Measurements from ENCODE around the gene MBD3L2B.

The MBD3L2B gene

DNA sequence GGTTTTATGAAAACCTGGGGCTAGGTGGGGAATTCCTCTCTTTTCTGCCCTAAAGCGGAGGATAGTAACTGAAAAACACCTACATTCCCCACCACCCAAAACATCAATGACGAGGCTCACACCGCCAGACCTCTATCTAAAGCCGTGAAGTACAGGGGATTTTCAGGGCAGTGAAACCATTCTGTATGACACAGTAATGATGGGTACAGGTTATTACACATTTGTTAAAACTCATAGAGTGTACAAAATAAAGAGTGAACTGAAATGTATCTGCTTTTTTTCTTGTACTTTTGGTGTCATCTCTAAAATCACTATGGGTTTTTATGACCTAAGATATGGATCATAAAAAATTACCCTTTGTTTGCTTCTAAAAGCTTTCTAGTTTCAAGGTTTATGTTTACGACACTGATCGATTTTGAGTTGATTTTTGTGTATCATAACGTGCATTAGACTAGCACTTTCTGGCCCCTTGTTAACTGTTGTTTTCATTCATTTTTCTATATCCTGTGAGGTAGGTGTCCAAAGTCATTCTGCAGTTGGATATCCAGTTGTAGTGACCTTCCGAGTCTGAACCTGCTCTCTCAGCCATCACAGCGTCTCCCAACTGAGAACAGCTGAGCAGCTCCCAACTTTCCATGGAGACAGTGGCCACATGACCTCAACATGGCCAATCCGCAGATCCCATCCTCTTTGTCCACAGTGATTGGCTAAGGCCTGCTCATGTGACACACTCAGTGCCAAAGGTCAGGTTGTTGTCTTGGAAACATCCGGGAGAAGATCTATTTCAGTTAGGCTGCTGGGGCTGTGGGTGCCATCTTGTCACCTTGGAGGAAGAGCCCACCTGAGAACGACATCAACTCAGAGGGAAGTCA lies 10.3 kb downstream of the MBD3L2B start:
- peak; percentile 18 for DNase-seq (ENCODE audit: low read depth)

DNA sequence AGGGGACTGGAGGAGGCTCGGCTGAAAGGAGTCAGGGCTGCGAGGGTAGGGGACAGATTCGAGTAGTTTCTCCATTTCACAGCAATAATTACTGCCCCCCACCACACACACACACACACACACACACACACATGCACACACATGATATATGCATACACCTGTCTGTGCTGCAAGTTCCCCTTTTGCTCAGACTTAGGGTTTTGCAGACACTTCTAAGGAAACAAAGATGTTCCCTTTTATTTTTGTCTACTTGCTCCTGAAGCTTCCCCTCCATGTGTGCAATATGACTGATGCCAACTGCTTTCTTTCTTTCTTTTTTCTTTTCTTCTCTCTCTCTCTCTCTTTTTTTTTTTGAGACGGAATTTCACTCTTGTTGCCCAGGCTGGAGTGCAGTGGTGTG lies 13.4 kb downstream of the MBD3L2B start:
- no peak for DNase-seq (ENCODE audit: low read depth)

DNA sequence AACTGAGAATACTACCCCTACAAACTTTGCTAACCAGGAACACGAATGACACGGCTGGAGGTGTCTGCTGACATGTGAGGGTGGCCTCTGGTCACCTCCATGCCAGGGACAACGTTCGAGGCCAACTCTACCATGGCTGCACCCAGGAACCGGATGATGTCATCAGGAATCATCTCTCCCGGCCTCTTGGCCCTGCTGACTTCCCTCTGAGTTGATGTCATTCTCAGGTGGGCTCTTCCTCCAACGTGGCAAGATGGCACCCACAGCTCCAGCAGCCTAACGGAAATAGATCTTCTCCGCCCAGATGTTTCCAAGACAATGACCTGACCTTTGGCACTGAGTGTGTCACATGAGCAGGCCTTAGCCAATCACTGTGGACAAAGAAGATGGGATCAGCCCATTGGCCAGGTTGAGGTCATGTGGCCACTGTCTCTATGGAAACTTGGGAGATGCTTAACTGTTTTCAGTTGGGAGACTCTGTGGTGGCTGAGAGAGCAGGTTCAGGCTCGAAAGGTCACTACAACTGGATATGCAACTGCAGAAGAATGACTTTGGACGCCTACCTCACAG lies 15.0 kb downstream of the MBD3L2B start:
- no peak for DNase-seq (ENCODE audit: low read depth)

DNA sequence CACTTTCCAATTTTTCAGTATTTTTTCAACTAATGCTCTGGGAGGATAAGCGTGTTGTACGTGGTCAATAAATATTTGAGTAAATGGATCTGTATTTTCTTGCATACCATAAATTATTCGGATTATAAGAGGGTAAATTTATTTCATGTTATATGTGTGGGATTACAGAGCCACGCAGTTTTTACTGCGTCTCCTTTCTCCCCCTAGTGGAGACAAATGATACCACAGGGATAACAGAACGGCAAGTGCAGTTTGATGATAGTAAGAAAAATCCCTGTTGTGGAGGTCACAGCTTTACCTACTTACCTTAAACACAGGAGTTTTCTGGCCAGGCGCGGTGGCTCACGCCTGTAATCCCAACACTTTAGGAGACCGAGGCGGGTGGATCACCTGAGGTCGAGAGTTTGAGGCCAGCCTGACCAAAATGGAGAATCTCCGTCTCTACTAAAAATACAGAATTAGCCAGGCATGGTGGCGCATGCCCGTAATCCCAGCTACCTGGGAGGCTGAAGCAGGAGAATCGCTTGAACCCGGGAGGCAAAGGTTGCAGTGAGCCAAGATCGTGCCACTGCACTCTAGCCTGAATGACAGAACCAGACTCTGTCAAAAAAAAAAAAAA lies 16.8 kb downstream of the MBD3L2B start:
- DNase-seq (ENCODE audit: low read depth): no peak

DNA sequence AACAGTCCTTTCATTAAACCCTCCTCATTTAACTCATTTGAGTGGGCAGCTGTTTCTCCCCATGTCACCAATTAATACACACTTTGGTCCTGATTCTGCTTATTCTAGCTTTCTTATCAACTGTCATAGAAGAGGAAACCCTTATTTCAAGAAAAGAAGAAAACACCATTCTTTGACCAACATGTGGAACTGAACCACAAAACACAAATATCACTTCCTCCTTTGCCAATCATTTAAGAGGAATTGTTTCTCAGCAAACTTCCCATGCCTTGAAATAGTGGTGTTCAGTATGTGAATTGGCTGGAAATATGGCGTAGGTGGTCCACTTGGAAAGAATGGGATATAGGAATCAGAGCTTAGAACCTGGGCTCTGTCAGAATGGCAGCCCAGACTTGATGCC lies 20.4 kb downstream of the MBD3L2B start:
- DNase-seq (ENCODE audit: low read depth): no peak

DNA sequence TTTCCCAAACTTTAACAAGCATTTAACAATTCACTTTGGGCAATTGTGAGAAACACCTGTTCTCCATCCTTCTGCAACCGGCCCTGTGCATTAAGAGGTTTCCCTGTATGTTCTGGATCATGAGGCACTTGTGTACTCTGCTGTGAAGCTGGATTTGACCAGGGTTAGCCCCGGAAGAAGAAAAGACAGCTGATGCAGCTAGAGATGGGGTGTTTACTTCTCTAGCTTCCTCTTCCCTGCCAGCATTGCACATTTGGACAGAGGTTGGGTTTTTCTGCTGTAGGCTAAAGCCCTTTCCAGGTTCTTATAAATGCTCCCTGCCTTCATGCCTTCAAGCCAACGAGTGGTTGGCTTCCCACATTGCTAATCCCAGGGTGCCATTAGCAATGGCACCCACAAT lies 20.9 kb downstream of the MBD3L2B start:
- no peak for DNase-seq (ENCODE audit: low read depth)

DNA sequence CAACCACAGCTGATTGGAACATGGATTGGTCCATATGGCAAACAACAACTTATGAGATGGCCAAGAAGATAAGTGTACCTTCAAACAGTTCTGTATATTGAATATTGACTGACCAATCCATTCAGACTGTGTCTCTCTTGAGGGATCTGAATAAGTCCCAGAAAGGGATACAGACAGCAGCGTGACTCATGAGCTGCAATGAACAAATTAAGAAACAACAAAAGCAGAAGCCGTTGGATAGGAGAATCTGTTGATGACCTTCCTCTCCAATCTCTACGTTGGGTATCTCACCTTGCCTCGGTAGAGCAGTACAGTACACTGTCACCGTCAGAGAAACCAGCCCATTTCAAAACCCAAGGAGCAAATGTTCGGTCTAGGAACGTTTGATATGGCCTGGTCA lies 21.3 kb downstream of the MBD3L2B start:
- no peak for DNase-seq (ENCODE audit: low read depth)

DNA sequence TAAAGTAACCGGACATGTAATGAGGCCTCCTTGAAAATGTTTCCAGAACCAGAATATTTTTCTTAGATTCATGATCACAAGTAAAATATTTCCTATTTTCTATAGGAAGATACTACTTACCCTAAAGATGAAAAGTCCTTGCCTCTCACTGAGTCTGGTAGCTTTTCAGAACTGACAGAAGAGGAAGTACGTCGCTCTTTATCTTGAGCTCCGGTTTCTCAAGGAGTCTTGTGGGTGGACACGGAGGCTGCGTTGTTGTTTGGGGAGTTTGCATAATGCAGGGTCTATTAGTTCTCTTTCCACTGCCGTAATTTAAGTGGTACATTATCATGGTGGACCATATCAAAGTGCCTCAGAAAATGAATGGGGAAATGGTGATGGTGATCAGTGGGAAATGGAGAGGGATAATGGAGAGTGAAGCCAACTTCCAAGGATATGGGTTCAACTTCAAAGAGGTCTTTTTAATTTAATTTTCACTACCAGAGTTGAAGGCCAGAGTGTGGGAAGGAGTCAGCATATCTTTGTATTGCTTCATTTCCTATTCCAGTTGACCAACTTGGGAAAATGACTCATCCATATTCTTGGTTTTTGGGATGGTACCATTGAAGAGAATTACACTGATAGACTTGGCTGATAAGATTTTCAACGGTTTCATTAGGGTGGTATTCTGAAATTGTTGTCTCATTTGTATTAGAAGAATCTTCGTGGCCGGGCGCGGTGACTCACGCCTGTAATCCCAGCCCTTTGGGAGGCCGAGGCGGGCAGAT lies 23.4 kb downstream of the MBD3L2B start:
- DNase-seq (ENCODE audit: low read depth): no peak

DNA sequence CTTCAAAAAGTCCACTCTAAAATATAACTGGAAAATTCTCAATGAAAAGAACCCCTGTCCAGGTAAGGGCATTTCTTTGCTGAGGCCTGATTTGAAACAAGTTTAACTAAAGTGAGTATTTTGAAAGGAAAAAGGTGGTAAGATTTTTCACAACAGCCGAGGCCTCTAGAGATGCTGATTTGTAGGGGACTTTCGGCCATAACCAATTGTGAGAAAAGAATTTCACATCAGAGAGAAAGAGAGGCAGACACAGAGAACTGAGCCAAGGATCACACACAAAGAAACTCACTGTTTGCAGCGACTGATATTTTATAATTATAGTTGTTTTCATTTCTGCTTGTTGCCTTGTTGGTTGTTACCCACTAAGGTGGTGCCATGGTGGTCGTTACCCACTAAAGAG lies 24.4 kb downstream of the MBD3L2B start:
- DNase-seq (ENCODE audit: low read depth): no peak

DNA sequence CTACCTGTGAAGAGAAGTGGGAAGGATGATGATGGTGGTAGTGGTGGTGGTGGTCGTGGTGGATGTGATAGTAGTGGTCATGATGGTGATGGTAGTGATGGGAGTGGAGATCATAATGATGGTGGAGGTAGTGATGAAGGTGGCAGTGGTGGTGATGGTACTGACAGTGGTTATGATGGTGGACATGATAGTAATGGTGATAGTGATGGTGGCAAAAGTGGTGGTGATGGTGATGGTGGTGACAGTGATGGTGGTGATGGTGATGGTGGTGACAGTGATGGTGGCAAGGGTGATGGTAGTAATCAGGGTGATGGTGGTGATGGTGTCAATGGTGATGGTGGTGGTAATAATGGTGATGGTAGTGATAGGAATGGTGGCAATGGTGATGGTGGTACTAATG lies 26.2 kb downstream of the MBD3L2B start:
- no peak for DNase-seq (ENCODE audit: low read depth)

DNA sequence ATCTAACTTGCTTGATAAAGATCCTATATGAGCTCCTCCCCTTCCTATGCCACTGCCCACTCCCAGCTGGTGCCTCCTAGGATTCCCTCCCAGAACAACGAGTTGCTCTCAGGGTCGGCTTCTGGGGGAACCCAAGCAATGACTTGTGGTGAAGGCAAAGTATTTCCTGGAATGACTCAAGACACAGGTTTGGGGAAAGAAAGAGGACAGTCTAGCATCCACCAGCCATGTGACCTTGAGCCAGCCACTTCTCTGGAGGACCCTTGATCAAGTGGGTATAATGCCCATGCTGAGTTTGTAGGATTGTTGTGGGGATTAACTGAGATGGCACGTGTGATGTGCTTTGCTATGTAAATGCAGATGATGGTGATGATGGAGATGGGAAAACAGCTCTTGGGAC lies 33.0 kb downstream of the MBD3L2B start:
- no peak for DNase-seq (ENCODE audit: low read depth)

DNA sequence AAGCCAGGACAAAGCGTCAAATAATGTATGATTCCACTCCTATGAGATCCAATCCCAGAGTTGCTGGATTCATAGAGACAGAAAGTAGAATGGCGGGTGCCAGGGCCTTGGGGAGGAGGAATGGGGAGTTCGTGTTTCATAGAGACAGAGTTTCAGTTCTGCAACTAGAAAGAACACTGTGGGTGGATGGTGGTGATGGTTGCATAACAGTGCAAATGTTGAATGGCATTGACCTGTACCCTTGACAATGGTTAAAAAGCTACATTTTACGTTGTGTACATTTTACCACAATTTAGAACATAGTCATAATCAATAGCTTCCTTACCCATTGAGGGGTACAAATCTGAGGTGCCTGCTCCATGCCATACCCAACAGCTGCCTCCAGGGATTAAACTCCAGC lies 33.4 kb downstream of the MBD3L2B start:
- DNase-seq (ENCODE audit: low read depth): no peak

DNA sequence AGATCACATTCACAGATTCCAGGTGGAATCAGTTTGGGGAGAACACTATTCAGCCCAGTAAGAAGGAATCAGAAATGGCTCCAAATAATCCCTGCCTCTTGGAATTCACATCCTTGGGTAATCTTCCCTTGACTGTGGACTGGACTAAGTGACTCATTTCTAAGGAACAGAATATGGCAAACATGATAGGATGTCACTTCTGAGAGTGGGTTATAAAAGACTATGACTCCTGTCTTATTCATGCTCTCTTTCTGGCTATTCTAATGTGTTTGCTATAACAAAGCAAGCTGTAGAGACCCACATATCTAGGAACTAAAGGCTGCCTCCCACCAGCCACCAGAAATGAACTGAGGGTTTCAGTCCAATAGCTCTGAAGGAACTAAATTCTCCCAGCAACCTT lies 37.8 kb downstream of the MBD3L2B start:
- no peak for DNase-seq (ENCODE audit: low read depth)

DNA sequence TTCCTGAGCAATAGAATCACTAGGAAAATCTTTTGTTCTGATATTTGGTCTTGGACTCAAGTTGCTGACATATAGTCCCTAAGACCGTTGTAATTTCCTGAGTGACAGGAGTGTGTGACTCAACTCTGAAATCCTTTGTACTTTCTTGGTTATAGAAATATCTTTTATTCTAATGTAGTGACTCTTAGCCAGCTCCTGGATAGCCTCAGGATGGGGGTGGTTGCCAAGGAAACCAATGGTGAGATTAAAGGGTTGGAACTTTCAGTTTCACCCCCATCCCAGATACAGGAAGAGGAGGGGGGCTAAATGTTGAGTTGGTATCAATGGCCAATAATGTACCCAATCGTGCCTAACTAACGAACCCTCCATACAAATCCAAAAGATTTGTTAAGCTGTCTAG lies 41.8 kb downstream of the MBD3L2B start:
- DNase-seq (ENCODE audit: low read depth): no peak

DNA sequence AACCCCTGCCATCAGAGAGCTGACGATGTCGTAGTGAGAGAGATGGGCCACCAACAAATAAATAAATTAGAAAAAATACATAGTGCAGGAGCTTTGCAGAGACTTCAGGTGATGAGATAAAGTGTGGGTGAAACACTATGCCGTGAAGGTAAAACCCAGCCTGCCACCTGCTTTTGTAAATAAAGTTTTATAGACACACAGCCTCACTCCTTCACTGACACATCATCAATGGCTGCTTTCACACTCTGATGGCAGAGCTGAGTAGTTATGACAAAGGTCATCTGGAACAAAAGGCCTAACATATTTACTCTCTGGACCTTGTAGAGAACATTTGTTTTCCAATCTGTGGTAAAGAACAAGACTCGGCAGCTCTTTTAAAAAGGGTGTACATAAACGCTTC lies 45.0 kb downstream of the MBD3L2B start:
- DNase-seq (ENCODE audit: low read depth): no peak

DNA sequence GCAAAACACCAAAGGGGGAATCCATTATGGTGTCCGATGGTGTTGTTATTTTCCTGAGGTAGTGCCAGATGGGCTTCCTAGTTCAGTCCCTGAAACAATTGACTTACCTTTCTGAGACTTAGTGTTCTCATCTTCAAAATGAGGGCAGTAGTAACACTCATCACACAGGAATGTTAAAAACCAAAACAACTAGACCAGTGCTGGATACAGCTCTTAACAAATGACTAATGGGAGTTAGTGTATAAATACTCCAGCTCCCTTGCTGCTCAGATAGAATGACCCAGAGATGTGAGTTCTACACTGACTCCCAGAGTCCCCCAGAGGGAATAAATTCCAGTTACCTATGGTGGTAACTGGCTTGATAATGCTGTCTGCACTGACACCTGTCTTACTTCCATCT lies 49.9 kb downstream of the MBD3L2B start:
- DNase-seq (ENCODE audit: low read depth): no peak

DNA sequence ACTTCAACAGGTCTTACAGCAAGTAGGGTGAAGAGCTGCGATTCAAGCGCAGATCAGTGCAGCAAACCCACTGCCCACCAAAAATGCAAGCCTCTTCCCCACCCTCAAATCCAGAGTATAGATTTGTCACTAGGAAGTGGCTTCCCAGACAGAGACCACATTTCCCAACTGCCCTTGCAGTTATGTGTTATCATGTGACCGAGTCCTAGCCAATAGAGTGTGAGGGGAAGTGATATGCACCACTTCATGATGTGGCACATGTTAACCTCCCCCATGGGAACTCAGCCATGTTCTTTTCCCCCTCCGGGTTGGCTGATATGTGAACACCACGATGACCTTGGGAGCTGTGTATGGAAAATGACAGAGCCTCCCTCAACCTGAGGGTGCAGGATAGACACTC lies 50.8 kb downstream of the MBD3L2B start:
- no peak for DNase-seq (ENCODE audit: low read depth)

DNA sequence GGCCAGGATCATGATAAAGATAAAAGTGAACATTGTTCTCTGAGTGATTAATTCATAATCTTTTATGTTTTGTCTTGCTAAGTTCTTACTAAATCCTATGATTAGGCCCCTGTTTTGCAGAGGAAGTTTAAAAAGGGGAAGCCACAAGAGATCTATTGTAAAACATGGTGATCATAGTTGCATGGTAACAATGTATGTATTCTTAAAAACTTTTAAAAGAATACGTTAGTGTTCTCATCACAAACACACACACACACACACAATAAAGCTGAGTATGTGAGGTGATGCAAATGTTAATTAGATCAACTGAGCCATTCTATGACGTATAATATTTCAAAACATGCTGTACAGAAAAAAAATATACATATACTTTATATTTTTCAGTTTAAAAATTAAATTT lies 51.2 kb downstream of the MBD3L2B start:
- DNase-seq (ENCODE audit: low read depth): no peak

DNA sequence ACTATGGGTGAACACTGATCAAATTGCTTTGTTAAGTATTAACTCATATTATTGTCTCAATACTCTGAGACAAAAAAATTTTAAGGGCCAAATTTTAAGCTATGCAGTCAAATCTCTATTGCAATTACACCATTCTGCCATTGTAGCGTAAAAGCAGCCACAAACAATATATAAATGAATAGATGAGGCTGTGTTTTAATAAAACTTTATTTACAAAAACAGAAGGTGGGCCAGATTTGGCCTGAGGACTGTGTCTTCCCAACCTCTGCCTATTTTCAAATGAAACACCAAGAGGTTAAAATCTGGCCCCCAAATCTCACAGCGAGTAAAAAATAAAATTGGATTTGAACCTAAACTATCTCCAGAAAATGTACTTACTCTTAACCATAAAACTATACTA lies 51.7 kb downstream of the MBD3L2B start:
- no peak for DNase-seq (ENCODE audit: low read depth)
